HFFc6 (cell line): Measurements from ENCODE around the gene DCLK1. TPM values are rescaled to one million over a fixed set of nuclear protein-coding genes. Genes with fewer than 3 reads are reported as not detected.

Experiments
- DNase-seq: peaks from one replicate; pipeline ENCODE4 v3.0.0-alpha.2; 2018
- H3K27ac Mint-ChIP-seq: 2 replicates; pipeline ENCODE4 v1.8.0; 2020; ENCODE audit warnings: mild to moderate bottlenecking, mixed read lengths
- H3K27me3 Mint-ChIP-seq: 2 replicates; pipeline ENCODE4 v1.8.0; 2021; ENCODE audit warnings: mild to moderate bottlenecking, moderate library complexity, mixed read lengths; ENCODE audit not compliant: insufficient read depth
- H3K36me3 Mint-ChIP-seq: 2 replicates; pipeline ENCODE4 v1.8.0; 2021; ENCODE audit warnings: low read depth, mixed read lengths
- H3K4me1 Mint-ChIP-seq: 2 replicates; pipeline ENCODE4 v1.8.0; 2020; ENCODE audit warnings: low read depth, mixed read lengths
- H3K4me3 Mint-ChIP-seq: 2 replicates; pipeline ENCODE4 v1.8.0; 2020; ENCODE audit warnings: mild to moderate bottlenecking, moderate library complexity, mixed read lengths
- H3K9me3 Mint-ChIP-seq: 2 replicates; pipeline ENCODE4 v1.8.0; 2020; ENCODE audit warnings: mild to moderate bottlenecking, mixed read lengths
- CTCF ChIP-seq: fragments of 200-600 bp; sonication (generic); IDR thresholded peaks from 2 replicates; pipeline ENCODE4 v1.5.0; 2021; ENCODE audit warnings: antibody characterized with exemption, mild to moderate bottlenecking
- total RNA-seq, 6 experiments: library from RNA; stranded (reverse); fragmentation: NEBNext Ultra II Directional; extraction: Animal tissue kit (Norgen Biotek cat#: 25700); gene quantifications; 2 replicates in 1 of 6; 3 replicates in 5 of 6; pipeline ENCODE4 v1.2.3, GENCODE V29; 2021

DCLK1 gene
- total RNA-seq, 6 experiments from 2014 or later, result not detected

GRCh38 chr13:35767256-35767976 is 363.8 kb downstream of the DCLK1 start:
- H3K4me3 Mint-ChIP-seq, result no peak overlapping the region
- H3K4me1 Mint-ChIP-seq, result peaks cover 47% of the 10 kb centered on the region
- no peaks in the 10 kb centered on the region for H3K36me3 Mint-ChIP-seq
- DNase-seq, result no peak
- no peaks in the 10 kb centered on the region for H3K9me3 Mint-ChIP-seq
- no peaks in the 10 kb centered on the region for H3K27me3 Mint-ChIP-seq
- no peak overlapping the region for H3K27ac Mint-ChIP-seq
- TF ChIP-seq CTCF, result no peak

GRCh38 chr13:35766663-35767062 is 364.5 kb downstream of the DCLK1 start:
- TF ChIP-seq CTCF, result no peak
- Mint-ChIP-seq H3K4me1 (peaks cover 40% of the 10 kb centered on the region), H3K4me3 (no peak overlapping the region; the same call in 1 of the 2 replicates), H3K27me3 (no peaks in the 10 kb centered on the region), H3K36me3 (no peaks in the 10 kb centered on the region), H3K9me3 (no peaks in the 10 kb centered on the region), H3K27ac (no peak overlapping the region)
- DNase-seq, result no peak

- no peak for TF ChIP-seq CTCF
- Mint-ChIP-seq H3K27ac (no peak overlapping the region; the same call in 1 of the 2 replicates), H3K36me3 (no peaks in the 10 kb centered on the region), H3K4me3 (no peak overlapping the region), H3K9me3 (no peaks in the 10 kb centered on the region), H3K27me3 (no peaks in the 10 kb centered on the region), H3K4me1 (peaks cover 33% of the 10 kb centered on the region)
- no peak for DNase-seq
Measured at GRCh38 chr13:35765941-35766340, 365.2 kb downstream of the DCLK1 start.

GRCh38 chr13:35765366-35765765 is 365.8 kb downstream of the DCLK1 start:
- Mint-ChIP-seq H3K4me1 (peaks cover 27% of the 10 kb centered on the region), H3K27me3 (no peaks in the 10 kb centered on the region), H3K27ac (0 out of 2 replicates have a peak overlapping the region, but pooled peaks have one; percentile 63), H3K36me3 (no peaks in the 10 kb centered on the region), H3K4me3 (peak overlapping the region; percentile 61; the same call in 1 of the 2 replicates), H3K9me3 (no peaks in the 10 kb centered on the region)
- no peak for DNase-seq
- no peak for TF ChIP-seq CTCF

GRCh38 chr13:35764326-35765015 is 366.7 kb downstream of the DCLK1 start:
- Mint-ChIP-seq H3K36me3 (no peaks in the 10 kb centered on the region), H3K4me3 (peak overlapping the region; percentile 61), H3K27me3 (no peaks in the 10 kb centered on the region), H3K27ac (no peak overlapping the region; the same call in 1 of the 2 replicates), H3K9me3 (no peaks in the 10 kb centered on the region), H3K4me1 (peaks cover 18% of the 10 kb centered on the region)
- DNase-seq, result peak; percentile 57
- TF ChIP-seq CTCF, result no peak
